Measurements from ENCODE around the gene ASTN1.

Gene ASTN1

DNA sequence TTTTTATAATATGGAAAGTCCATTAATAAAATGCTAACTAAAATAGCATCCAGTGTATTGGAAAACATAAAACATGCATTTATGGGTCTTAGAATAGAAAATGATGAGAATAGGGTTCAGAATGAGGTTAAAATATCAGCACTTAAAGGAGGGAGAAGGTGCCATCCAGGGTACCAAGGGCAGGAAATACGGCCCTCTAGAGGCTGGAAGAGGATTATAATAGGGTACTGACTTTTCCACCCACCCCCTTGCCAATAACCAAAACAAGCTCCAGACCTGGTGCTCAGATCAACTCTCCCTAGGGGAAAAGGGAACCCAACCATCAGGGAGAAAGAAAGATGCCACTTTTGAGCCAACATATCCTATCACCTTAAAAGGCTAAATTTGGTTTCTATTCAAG lies 26.7 kb downstream of the ASTN1 start:
- Histone ChIP-seq H3K36me3 (ENCODE audit: control insufficient read depth in 5 of 5, insufficient read depth in 5 of 5, low read length in 5 of 5) (no peaks in the 10 kb centered on the region), H3K27me3 (ENCODE audit: control insufficient read depth in 5 of 5, insufficient read depth in 4 of 5, low read length in 5 of 5) (no peaks in the 10 kb centered on the region), H3K27ac (ENCODE audit: low read depth, low read length) (no peak overlapping the region), H3K9ac (ENCODE audit: low read length in 5 of 5) (no peak overlapping the region), H3K9me3 (ENCODE audit: control insufficient read depth in 5 of 5, low read length in 5 of 5) (no peaks in the 10 kb centered on the region), H3K4me1 (ENCODE audit: control insufficient read depth in 5 of 5, insufficient read depth in 5 of 5, low read length in 5 of 5) (no peaks in the 10 kb centered on the region), H3K4me3 (ENCODE audit: low read depth in 1 of 5, low read length in 5 of 5) (no peak overlapping the region)

DNA sequence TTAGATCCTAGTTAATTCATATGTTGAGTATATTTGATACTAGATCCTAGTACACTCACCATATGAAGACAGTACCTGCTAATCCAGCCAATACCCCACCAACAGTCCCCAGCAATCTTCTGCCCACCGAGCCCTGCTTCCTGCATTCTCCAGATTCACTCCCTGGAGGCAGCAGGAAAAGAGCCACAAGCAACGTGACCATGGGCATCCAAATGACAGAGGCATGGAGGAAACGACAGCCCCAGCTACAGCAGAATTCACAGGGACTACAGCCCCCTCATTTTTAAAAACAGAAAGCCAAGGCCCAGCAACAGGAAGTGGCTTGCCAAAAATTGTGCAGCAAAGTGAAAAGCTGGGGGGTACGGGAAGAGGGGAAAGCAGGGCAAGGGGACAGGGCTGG lies 29.3 kb downstream of the ASTN1 start:
- no peak overlapping the region for H3K4me3 ChIP-seq (ENCODE audit: low read depth in 1 of 5, low read length in 5 of 5)
- no peak overlapping the region for H3K9ac ChIP-seq (ENCODE audit: low read length in 5 of 5)
- no peaks in the 10 kb centered on the region for H3K9me3 ChIP-seq (ENCODE audit: control insufficient read depth in 5 of 5, low read length in 5 of 5)
- no peaks in the 10 kb centered on the region for H3K27me3 ChIP-seq (ENCODE audit: control insufficient read depth in 5 of 5, insufficient read depth in 4 of 5, low read length in 5 of 5)
- H3K36me3 ChIP-seq (ENCODE audit: control insufficient read depth in 5 of 5, insufficient read depth in 5 of 5, low read length in 5 of 5), result no peaks in the 10 kb centered on the region
- H3K27ac ChIP-seq (ENCODE audit: low read depth, low read length), result no peak overlapping the region
- H3K4me1 ChIP-seq (ENCODE audit: control insufficient read depth in 5 of 5, insufficient read depth in 5 of 5, low read length in 5 of 5), result no peaks in the 10 kb centered on the region

DNA sequence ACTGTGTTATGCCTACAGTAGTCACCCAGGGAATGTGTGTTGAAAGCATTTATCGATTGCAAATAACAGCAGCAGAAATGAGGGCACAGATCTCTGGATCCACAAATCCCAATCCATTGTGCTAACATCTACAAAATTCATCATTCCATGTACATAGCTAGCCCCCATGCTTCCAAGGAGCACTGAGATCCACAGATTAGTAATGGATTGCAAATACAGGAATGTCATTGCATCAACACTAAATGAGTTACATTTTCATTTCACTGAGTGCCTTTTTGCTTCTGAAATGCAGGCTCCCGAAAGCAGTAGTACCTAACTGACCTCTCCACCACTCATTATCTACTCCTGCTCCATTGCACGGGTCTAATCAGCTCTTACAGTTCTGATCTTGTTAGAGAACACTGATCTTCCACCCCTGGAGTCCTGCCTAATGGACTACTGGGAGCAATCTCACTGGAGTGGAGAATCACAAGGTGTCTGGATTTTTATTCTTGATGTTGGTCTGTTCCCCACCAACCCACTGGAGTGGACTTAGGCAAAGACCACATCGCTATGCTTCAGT lies 30.5 kb downstream of the ASTN1 start:
- H3K27me3 ChIP-seq (ENCODE audit: control insufficient read depth in 5 of 5, insufficient read depth in 4 of 5, low read length in 5 of 5), result peaks cover 0 to 2% (median 0%) of the 10 kb centered on the region in 5 donors

DNA sequence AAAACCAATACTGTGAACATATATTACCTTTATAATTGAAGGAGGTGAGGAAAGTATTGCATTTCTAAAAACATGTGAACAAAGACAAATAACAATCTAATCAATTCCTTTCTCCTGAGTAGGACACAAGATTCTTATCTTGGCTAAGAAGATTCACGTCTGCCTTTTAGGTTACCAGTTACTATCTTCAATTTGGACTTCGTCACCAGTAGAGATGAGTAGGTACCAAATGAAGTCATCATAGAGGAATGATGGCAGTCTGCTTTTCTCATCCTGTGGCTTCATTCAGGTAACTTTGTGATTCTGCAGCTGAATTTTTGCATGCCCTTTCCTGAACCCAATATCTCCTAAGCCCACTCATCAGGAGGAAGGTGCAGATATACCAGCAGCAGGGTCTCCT lies 32.4 kb downstream of the ASTN1 start:
- Histone ChIP-seq H3K9me3 (ENCODE audit: control insufficient read depth in 5 of 5, low read length in 5 of 5) (no peaks in the 10 kb centered on the region), H3K9ac (ENCODE audit: low read length in 5 of 5) (no peak overlapping the region), H3K27ac (ENCODE audit: low read depth, low read length) (no peak overlapping the region), H3K27me3 (ENCODE audit: control insufficient read depth in 5 of 5, insufficient read depth in 4 of 5, low read length in 5 of 5) (peaks cover 0 to 4% (median 0%) of the 10 kb centered on the region in 5 donors), H3K4me1 (ENCODE audit: control insufficient read depth in 5 of 5, insufficient read depth in 5 of 5, low read length in 5 of 5) (no peaks in the 10 kb centered on the region), H3K36me3 (ENCODE audit: control insufficient read depth in 5 of 5, insufficient read depth in 5 of 5, low read length in 5 of 5) (no peaks in the 10 kb centered on the region), H3K4me3 (ENCODE audit: low read depth in 1 of 5, low read length in 5 of 5) (no peak overlapping the region)

More for the DNA sequence above, 30.5 kb downstream of the ASTN1 start:
- H3K36me3 ChIP-seq (ENCODE audit: control insufficient read depth in 5 of 5, insufficient read depth in 5 of 5, low read length in 5 of 5), result no peaks in the 10 kb centered on the region
- no peak overlapping the region for H3K9ac ChIP-seq (ENCODE audit: low read length in 5 of 5)
- H3K9me3 ChIP-seq (ENCODE audit: control insufficient read depth in 5 of 5, low read length in 5 of 5), result no peaks in the 10 kb centered on the region
- H3K4me1 ChIP-seq (ENCODE audit: control insufficient read depth in 5 of 5, insufficient read depth in 5 of 5, low read length in 5 of 5), result no peaks in the 10 kb centered on the region
- H3K4me3 ChIP-seq (ENCODE audit: low read depth in 1 of 5, low read length in 5 of 5), result no peak overlapping the region
- no peak overlapping the region for H3K27ac ChIP-seq (ENCODE audit: low read depth, low read length)

DNA sequence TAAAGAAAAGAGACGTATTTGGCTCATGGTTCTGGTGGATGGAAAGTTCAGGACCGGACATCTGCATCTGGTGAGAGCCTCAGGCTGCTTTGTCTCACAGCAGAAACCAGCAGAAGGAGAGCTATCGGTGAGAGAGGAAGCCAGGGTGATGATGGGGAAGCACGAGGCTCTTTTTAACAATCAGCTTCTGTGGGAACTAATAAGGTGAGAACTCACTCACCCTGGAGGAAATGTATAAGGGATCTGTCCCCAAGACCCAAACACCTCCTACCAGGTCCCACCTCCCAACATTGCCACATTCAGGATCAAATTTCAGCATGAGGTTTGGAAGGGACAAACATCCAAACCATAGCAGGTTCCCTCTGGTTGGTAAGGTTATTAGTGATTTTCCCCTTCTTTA lies 32.8 kb downstream of the ASTN1 start:
- Histone ChIP-seq H3K4me3 (ENCODE audit: low read depth in 1 of 5, low read length in 5 of 5) (no peak overlapping the region), H3K4me1 (ENCODE audit: control insufficient read depth in 5 of 5, insufficient read depth in 5 of 5, low read length in 5 of 5) (no peaks in the 10 kb centered on the region), H3K27ac (ENCODE audit: low read depth, low read length) (no peak overlapping the region), H3K9ac (ENCODE audit: low read length in 5 of 5) (no peak overlapping the region), H3K27me3 (ENCODE audit: control insufficient read depth in 5 of 5, insufficient read depth in 4 of 5, low read length in 5 of 5) (peaks cover 0 to 4% (median 0%) of the 10 kb centered on the region in 5 donors), H3K9me3 (ENCODE audit: control insufficient read depth in 5 of 5, low read length in 5 of 5) (no peaks in the 10 kb centered on the region), H3K36me3 (ENCODE audit: control insufficient read depth in 5 of 5, insufficient read depth in 5 of 5, low read length in 5 of 5) (no peaks in the 10 kb centered on the region)

DNA sequence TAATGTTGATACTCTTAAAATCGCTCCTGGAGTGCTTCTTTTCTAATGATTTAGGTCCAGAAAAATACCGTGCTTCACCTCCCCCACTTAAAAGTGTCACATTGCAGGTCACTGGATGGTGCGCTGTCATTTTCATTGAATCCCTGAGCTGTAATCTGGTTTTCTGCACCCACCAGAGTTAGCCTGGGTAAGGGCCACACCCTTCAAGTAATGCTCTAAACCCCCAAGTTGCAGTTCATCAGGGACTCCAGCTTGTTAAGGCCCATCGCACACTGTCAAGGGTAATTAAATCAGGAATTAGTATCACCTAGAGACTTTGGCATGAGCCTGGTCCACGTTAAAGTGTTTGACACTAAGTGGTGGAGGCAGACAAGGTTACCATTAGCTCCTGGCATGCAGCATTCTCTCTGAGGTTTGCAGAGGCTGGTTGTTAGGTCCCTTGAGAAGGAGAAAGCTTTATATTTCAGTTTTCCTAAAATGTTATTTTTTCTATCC lies 34.0 kb downstream of the ASTN1 start:
- H3K4me3 ChIP-seq (ENCODE audit: low read depth in 1 of 5, low read length in 5 of 5), result no peak overlapping the region
- H3K27me3 ChIP-seq (ENCODE audit: control insufficient read depth in 5 of 5, insufficient read depth in 4 of 5, low read length in 5 of 5), result peaks cover 0 to 4% (median 0%) of the 10 kb centered on the region in 5 donors
- no peak overlapping the region for H3K27ac ChIP-seq (ENCODE audit: low read depth, low read length)
- H3K36me3 ChIP-seq (ENCODE audit: control insufficient read depth in 5 of 5, insufficient read depth in 5 of 5, low read length in 5 of 5), result no peaks in the 10 kb centered on the region
- H3K9ac ChIP-seq (ENCODE audit: low read length in 5 of 5), result no peak overlapping the region
- H3K4me1 ChIP-seq (ENCODE audit: control insufficient read depth in 5 of 5, insufficient read depth in 5 of 5, low read length in 5 of 5), result no peaks in the 10 kb centered on the region
- H3K9me3 ChIP-seq (ENCODE audit: control insufficient read depth in 5 of 5, low read length in 5 of 5), result no peaks in the 10 kb centered on the region

DNA sequence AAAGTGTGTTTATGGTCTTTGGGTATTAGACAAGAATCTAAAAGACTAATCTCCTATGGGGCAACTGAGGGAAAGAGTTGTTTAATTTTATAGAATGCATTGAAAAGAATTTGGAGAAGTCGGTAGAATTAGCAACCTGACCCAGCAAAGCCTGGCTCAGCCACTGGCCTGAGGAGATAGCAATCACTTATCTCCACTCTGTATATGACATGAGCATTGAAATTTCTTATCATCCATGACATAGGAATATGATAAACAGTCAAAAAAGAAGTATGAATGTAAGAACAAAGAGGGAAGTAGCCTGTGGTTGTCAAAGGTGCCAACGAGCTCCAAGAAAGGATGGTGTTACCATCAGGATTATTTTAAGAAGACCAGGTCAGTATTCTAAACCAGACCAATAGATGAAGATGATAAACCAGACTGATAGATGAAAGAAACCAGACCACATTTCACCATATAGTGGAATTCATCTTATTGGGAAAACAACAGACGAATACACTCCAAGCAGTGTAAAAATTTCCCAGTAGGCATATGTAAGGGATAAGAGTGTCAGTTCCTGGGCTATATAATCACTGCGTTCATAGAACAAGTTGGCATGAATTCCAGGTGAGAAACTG lies 35.7 kb downstream of the ASTN1 start:
- H3K4me3 ChIP-seq (ENCODE audit: low read depth in 1 of 5, low read length in 5 of 5), result no peak overlapping the region
- no peak overlapping the region for H3K27ac ChIP-seq (ENCODE audit: low read depth, low read length)
- H3K36me3 ChIP-seq (ENCODE audit: control insufficient read depth in 5 of 5, insufficient read depth in 5 of 5, low read length in 5 of 5), result no peaks in the 10 kb centered on the region
- peaks cover 0 to 4% (median 0%) of the 10 kb centered on the region in 5 donors for H3K27me3 ChIP-seq (ENCODE audit: control insufficient read depth in 5 of 5, insufficient read depth in 4 of 5, low read length in 5 of 5)
- no peaks in the 10 kb centered on the region for H3K4me1 ChIP-seq (ENCODE audit: control insufficient read depth in 5 of 5, insufficient read depth in 5 of 5, low read length in 5 of 5)
- no peak overlapping the region for H3K9ac ChIP-seq (ENCODE audit: low read length in 5 of 5)
- H3K9me3 ChIP-seq (ENCODE audit: control insufficient read depth in 5 of 5, low read length in 5 of 5), result no peaks in the 10 kb centered on the region

DNA sequence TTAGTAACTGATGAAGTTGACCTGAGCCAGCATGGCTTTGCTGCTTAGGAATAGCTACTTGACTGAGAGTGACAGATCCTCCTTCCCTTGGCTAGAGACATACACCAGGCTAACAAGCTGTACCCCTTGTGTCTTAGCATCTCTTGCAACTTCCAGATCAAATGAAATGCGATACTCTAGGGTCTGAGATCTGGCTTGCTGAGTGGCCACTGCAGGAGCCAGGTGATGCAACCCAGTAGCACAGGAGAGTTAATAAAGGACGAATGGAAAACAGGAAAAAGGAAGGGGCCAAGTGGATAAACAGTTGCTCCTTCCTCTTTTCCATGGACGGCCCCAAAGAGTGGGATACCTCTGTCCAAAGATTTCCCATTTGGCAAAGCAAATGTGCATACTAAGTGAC lies 38.2 kb downstream of the ASTN1 start:
- H3K9me3 ChIP-seq (ENCODE audit: control insufficient read depth in 5 of 5, low read length in 5 of 5), result no peaks in the 10 kb centered on the region
- H3K36me3 ChIP-seq (ENCODE audit: control insufficient read depth in 5 of 5, insufficient read depth in 5 of 5, low read length in 5 of 5), result no peaks in the 10 kb centered on the region
- no peak overlapping the region for H3K4me3 ChIP-seq (ENCODE audit: low read depth in 1 of 5, low read length in 5 of 5)
- no peak overlapping the region for H3K27ac ChIP-seq (ENCODE audit: low read depth, low read length)
- H3K27me3 ChIP-seq (ENCODE audit: control insufficient read depth in 5 of 5, insufficient read depth in 4 of 5, low read length in 5 of 5), result peaks cover 0 to 4% (median 0%) of the 10 kb centered on the region in 5 donors
- no peaks in the 10 kb centered on the region for H3K4me1 ChIP-seq (ENCODE audit: control insufficient read depth in 5 of 5, insufficient read depth in 5 of 5, low read length in 5 of 5)
- H3K9ac ChIP-seq (ENCODE audit: low read length in 5 of 5), result no peak overlapping the region

DNA sequence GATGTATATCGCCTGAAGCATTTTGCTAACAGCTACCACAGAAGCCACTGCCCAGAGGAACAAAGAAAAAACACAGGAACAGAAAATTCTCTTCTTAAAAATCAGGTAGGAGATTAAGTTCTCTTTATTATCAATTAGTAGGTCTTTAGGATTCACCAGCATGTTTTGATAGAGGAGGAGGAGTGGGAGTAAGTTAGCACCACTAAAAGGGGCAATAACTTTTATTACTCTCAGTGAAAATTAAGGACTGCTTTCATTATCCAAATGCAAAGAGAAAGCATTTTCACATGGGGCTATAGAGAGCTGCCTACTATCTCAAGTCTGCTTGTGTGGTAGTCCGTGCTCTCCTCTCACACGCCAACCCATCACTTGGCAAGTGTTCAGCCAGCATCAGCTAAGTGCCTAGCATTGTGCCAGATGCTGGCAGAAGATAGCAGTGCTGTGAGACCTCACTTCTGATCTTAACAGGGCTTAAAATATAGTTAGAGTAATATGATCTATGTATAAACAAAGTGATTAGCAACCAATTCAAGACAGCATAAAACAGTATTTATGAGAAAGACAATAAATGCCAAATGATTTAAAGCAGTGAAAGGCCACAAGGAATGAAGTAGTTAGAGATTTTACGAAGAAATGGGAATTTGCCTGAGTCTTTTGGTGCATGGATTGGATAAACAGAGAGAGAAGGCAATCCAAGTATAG lies 39.8 kb downstream of the ASTN1 start:
- H3K36me3 ChIP-seq (ENCODE audit: control insufficient read depth in 5 of 5, insufficient read depth in 5 of 5, low read length in 5 of 5), result no peaks in the 10 kb centered on the region
- H3K27me3 ChIP-seq (ENCODE audit: control insufficient read depth in 5 of 5, insufficient read depth in 4 of 5, low read length in 5 of 5), result peaks cover 0 to 4% (median 0%) of the 10 kb centered on the region in 5 donors
- no peaks in the 10 kb centered on the region for H3K9me3 ChIP-seq (ENCODE audit: control insufficient read depth in 5 of 5, low read length in 5 of 5)
- H3K4me3 ChIP-seq (ENCODE audit: low read depth in 1 of 5, low read length in 5 of 5), result no peak overlapping the region
- no peak overlapping the region for H3K27ac ChIP-seq (ENCODE audit: low read depth, low read length)
- H3K9ac ChIP-seq (ENCODE audit: low read length in 5 of 5), result no peak overlapping the region
- H3K4me1 ChIP-seq (ENCODE audit: control insufficient read depth in 5 of 5, insufficient read depth in 5 of 5, low read length in 5 of 5), result no peaks in the 10 kb centered on the region

DNA sequence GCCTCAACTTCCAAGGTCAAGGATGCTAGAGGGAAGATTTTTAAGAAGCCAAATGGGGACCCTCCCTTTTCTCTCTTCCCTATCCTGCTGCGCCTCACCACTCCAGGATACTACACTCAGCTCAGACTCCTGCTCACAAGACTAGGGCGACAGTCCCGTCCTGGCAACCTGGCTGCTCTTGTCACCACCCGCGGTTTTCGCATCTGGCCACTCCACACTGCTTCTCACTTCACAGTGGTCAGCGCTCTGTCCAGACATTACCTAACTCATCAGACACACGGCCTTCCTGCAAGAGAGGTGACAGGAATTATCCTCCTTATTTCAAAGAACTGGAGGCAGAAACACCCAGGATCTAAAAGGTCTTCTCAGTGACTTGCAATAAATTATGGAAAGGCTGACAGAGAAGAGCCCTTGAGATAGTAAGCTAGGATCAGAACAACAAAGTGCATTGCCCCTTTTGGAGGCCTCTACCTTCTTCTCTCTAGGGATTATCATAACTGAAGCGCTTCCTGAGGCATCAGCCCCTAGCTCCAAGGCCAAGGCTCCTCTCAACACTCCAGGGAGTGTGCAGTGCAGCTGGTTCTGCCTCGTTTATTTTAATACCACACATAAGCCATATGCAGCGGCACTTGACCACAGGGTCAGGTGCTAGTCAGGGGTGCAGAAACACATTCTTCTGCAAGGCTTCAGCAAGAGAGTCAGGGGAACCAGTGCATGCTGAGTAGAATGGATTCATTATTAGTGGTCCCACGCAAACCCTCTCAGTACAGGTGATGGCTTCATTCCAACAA lies 41.9 kb downstream of the ASTN1 start:
- H3K9ac ChIP-seq (ENCODE audit: low read length in 5 of 5), result no peak overlapping the region
- H3K27ac ChIP-seq (ENCODE audit: low read depth, low read length), result no peak overlapping the region
- H3K4me3 ChIP-seq (ENCODE audit: low read depth in 1 of 5, low read length in 5 of 5), result no peak overlapping the region
- no peaks in the 10 kb centered on the region for H3K9me3 ChIP-seq (ENCODE audit: control insufficient read depth in 5 of 5, low read length in 5 of 5)
- no peaks in the 10 kb centered on the region for H3K27me3 ChIP-seq (ENCODE audit: control insufficient read depth in 5 of 5, insufficient read depth in 4 of 5, low read length in 5 of 5)
- H3K4me1 ChIP-seq (ENCODE audit: control insufficient read depth in 5 of 5, insufficient read depth in 5 of 5, low read length in 5 of 5), result no peaks in the 10 kb centered on the region
- no peaks in the 10 kb centered on the region for H3K36me3 ChIP-seq (ENCODE audit: control insufficient read depth in 5 of 5, insufficient read depth in 5 of 5, low read length in 5 of 5)

Data from subcutaneous abdominal adipose tissue (tissue), 5 donors.